Stromal cell of bone marrow (primary cell): ENCODE results near the gene RACK1.

Experiments used
- DNase-seq: peaks from one replicate; pipeline ENCODE4 v3.0.0-alpha.2; 2012; ENCODE audit warnings: low read depth

Gene RACK1

GRCh38 chr5:181259974-181260719, 16.4 kb upstream of the RACK1 start:
- DNase-seq, result no peak

GRCh38 chr5:181259283-181259682, 15.6 kb upstream of the RACK1 start:
- no peak for DNase-seq

DNA sequence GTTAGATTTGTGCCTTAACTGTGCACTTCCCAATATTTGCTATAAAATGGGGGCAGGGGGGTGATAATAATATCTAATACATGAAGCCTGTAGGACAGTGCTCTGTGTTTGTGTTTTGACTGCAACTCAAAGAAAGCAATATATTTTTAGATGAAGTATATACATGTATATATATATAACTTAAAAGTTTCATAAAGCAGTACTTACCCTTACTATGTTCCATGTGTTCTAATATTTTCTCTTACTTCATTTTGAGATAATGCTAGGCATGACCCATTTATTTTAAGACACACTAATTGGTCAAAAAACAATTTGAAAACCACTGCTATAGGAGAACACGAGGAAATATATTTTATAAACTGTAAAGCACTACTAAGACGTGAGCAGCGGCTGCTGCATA, 14.9 kb upstream of the RACK1 start:
- no peak for DNase-seq

- no peak for DNase-seq
Observed at GRCh38 chr5:181255836-181256578, 12.3 kb upstream of the RACK1 start.

GRCh38 chr5:181255276-181255675, 11.6 kb upstream of the RACK1 start:
- no peak for DNase-seq

DNA sequence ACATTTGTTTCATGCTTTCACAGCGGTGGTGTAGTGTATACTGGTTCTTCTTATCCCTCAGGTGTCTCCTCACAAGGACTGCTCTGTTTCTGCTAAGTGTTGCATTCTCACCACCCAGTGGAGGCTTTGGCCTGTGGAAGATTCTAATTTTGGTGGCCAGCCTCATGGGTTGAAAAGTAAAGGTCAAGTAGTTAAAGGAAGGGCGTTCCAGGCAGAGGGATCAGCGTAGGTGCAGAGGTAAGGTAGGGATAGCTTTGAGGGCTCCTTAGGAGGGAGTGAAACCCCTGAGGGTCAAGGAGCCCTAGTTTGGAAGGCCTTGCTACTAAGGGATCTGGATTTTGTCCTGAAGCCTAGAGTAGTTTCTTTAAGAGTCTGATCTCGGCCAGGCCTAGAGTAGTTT, 4.6 kb upstream of the RACK1 start:
- DNase-seq, result no peak

- peak; percentile 79 for DNase-seq
Observed at GRCh38 chr5:181246276-181247049, 2.8 kb upstream of the RACK1 start.

DNA sequence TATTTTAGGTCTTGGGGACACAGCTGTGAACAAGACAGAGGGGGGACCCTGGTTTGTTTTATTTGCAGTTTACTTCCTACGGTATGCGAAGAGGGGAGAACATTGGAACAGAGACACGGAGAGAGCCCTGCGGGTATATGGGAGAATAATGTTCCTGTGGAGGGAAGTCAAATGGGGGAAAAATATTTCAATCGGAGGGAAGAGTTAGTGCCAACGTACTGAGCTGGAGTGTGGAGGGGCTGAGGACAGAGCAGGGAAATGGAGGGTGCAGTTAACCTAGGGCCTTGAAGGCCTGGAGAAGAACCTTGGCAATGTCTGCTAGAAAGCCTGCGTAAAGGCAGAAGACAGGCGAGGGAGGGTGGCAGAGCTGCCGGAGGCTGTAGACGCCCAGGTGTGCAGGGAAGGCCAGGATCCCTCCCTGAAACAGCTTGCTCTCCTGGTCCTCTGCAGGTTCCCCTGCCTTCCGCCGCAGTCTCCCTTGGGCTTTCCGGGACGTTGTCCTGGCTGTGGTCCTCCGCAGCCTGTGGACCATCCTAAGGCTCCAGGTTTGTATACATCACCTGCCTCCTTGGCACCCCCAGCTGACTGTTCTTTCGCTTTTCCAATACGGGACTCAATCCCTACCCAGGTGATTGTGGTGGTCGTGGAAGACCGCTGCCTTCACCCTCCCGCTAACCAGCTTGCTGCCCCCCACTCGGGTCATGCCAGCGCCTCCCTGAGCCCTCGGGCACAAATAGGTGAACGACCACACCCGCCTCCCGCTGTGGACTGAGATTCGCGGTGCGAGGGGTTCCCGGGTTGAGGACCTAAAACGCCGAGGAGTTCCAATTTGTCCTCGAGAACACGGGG, 1.9 kb upstream of the RACK1 start:
- DNase-seq, result no peak

DNA sequence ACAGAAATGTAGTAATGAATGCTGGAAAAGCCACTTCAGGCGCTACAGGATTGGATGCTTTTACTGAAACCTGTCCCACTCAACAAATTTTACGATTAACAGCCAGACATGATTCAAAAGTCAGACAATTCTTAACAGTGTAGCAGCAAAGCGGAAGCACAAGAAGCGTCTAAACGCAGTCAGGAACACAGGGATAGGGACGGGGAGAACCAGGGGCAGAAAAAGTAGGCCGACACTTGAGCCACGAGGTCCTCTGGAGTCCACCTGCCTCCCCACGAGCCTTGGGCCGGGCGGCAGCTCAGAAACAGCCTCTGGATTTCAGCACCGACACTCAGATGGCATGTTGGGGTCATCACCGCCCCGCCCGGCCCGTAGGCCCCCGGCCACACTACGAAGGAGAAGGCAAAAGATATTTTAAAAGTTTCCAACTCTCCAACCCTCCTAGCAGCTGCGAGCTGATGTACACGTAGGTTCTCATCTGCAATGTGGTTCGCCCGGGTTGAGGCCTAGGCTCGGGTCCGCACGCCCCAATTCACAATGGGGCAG, 615 bp downstream of the RACK1 start:
- no peak for DNase-seq

- DNase-seq, result no peak
Observed at GRCh38 chr5:181242031-181242451, 1.7 kb downstream of the RACK1 start.

DNA sequence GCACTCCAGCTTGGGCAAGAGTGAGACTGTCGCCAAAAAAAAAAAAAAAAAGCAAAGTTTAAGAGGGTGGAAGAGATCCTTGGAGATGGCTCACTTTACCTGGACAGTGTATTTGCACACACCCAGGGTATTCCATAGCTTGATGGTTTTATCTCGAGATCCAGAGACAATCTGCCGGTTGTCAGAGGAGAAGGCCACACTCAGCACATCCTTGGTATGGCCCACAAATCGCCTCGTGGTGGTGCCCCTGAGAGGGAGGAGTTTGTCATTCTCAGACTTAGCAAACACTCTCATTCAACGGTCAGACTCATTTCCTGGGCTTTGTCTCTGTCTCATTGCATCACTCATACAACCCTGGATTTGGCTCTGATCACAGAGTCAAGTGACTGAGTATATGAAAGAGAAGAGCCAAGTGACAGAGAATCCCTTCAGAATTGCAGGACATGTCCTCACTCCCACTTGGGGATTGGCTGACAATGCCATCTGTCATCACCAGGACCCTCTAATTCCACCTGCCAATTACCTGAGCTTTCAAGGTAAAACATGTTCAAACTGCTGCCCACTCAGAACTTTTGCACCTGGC, 2.2 kb downstream of the RACK1 start:
- DNase-seq, result peak; percentile 85

GRCh38 chr5:181239062-181239663, 4.5 kb downstream of the RACK1 start:
- DNase-seq, result no peak

DNA sequence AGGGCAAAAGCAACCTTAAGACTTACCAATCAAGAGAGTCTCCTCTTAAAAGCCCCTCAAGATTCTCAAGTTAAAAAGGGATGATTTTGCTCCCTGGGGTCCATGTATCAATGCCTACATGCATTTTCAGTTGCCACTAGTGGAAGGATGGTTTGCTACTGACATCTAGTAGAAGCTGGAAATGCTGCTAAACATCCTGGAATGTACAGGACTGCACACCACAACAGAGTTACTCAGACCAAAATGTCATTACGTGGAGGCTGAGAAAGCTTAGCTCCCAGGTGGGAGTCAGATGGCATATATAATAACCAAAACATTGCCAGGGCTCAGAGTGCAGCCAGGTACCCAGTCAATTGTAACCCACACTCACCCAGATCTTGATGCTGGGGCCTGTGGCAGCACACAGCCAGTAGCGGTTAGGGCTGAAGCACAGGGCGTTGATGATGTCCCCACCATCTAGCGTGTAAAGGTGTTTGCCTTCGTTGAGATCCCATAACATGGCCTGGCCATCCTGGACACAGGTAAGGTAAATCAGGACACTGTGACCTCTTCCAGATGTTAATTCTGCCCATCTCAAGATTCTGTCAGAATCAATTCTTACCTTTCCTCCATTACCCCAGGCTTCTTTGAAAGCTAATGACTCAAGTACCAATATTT, 5.8 kb downstream of the RACK1 start:
- DNase-seq, result no peak

DNA sequence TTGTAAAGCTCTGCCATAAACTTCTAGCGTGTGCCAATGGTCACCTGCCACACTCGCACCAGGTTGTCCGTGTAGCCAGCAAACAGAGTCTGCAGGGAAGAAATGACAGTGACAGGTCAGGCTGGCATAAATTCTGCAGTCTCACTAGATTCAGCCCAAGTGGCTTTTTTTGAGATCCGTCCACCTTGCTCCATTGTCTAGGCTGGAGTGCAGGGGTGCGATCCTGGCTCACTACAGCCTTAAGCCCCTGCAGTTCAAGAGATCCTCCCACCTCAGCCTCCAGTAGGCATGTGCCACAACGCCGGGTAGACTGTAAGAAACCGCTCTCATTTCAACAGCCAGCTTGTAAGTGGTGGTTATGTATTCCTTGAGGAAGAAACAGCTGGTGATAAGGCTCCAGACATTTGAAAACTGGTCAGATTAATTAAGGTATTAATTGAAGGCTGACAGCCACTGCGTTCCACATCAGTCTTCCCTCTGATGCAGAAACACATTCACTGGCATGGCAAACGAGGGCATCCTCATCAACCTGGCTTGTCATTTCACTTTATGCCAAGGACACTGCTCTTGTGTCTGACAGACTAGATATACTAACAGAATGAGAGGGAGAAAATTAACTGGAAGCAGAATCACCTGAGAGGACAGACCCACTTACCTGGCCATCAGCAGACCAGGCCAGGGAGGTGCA, 6.6 kb downstream of the RACK1 start:
- DNase-seq, result no peak

DNA sequence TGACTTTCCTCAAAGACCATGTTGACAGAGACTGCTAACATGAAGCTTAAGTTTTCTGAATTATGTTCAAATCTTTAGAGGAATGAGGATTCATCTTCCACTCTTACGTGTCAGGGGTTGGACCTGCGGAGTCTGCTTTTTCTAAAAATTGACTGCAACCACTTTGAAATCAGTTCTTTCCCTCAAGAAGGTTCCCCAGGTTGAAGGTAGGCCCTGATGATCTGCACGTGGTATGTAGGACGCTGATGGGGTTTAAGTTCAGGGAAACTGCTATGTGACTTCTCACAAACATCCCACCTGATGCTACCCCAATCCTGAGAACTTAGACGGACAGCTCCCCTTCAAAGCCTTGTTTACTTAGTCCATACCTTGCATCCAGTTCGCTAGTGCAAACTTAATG, 7.2 kb downstream of the RACK1 start:
- DNase-seq, result no peak

GRCh38 chr5:181235689-181236366, 7.9 kb downstream of the RACK1 start:
- DNase-seq, result no peak

DNA sequence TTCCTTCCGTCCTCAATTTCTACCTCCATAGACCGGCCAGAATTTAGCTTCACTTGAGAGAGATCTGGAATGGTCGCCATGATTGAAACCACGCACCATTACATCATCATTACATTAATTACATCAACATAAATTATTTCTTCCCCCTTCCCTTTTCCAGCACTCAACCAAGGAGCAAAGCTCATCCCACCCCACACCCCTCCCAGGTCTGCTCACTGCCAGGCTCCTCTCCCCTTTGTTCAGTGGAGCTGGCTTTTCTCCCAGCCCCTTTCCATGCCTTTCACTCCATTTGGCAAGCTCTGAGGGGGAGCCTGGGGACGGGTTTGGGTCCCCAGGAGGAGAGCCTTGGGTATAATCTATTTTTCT, 8.4 kb downstream of the RACK1 start:
- no peak for DNase-seq

DNA sequence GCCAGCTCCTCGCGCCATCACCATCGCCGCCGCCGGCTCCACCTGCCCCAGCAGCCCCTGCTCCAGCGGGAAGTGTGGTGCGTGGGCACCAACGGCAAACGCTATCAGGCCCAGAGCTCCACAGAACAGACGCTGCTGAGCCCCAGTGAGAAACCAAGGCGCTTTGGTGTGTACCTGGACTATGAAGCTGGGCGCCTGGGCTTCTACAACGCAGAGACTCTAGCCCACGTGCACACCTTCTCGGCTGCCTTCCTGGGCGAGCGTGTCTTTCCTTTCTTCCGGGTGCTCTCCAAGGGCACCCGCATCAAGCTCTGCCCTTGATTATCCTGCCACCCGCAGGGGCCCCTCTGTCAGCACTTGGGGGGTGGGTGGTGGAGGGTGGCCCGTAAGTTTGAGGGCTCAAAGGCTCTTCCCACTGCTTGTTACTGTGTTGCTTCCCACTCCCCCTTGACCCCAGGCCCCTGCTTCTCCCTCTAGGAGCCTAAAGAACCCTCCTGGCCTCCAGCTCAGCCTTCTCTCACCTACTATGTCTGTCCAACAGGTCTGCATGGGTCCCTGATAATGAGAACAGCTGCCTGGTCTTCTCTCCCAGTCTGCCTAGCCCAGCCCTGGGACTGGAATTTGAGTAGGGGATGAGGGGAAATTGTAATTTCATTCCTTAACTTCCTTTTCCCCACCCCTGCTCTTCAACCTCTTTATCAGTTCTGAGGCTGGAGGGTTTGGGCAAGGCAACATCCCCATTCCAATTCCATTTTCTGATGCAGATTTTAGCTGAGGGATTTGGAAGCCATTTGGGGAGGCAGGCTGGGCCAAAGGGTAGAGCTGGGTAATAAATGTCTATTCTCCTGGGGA, 9.0 kb downstream of the RACK1 start:
- no peak for DNase-seq
